Fibroblast of lung (primary cell): Measurements from ENCODE around the gene XXYLT1. TPM values are rescaled to one million over a fixed set of nuclear protein-coding genes. Genes with fewer than 3 reads are reported as not detected.

Experiments used
- DNase-seq, 2 donors: peaks; one replicate each; pipeline versions ENCODE4 v3.0.0 to v3.0.0-alpha.2; 2010; ENCODE audit warnings: low read depth in 2 of 2
- H2AFZ ChIP-seq: 2 replicates; pipeline ENCODE4 v1.5.1; 2012; ENCODE audit warnings: low read length, control low read depth, inconsistent platforms
- H3K27ac ChIP-seq: 2 replicates; pipeline ENCODE4 v1.5.1; 2011; ENCODE audit warnings: low read length, control low read depth; ENCODE audit not compliant: insufficient read depth
- H3K27me3 ChIP-seq: 2 replicates; pipeline ENCODE4 v1.5.1; 2011; ENCODE audit warnings: mild to moderate bottlenecking, low read length; ENCODE audit not compliant: control insufficient read depth, insufficient read depth
- H3K36me3 ChIP-seq: 2 replicates; pipeline ENCODE4 v1.5.1; 2011; ENCODE audit warnings: low read length; ENCODE audit not compliant: control insufficient read depth, insufficient read depth
- H3K4me1 ChIP-seq: 2 replicates; pipeline ENCODE4 v1.5.1; 2011; ENCODE audit warnings: low read length; ENCODE audit not compliant: control insufficient read depth, insufficient read depth; ENCODE audit errors: extremely low read depth
- H3K4me2 ChIP-seq: 2 replicates; pipeline ENCODE4 v1.5.1; 2011; ENCODE audit warnings: low read length, control low read depth; ENCODE audit not compliant: insufficient read depth; ENCODE audit errors: extremely low read depth
- H3K4me3 ChIP-seq, 4 experiments: fragments of 200-600 bp in 1 of 4; sonication (generic) in 1 of 4; replicated peaks in 1 of 4; 2 replicates each; pipeline ENCODE4 v1.5.1; 2011 to 2016; ENCODE audit warnings: low read length in 4 of 4, low read depth in 3 of 4, mild to moderate bottlenecking in 3 of 4, control low read depth in 2 of 4, inconsistent platforms in 1 of 4, mixed read lengths in 1 of 4; ENCODE audit not compliant: insufficient read depth in 1 of 4; ENCODE audit errors: control extremely low read depth in 1 of 4
- H3K79me2 ChIP-seq: 2 replicates; pipeline ENCODE4 v1.5.1; 2012; ENCODE audit warnings: mild to moderate bottlenecking, low read length, inconsistent platforms; ENCODE audit not compliant: control insufficient read depth, insufficient read depth
- H3K9ac ChIP-seq: 2 replicates; pipeline ENCODE4 v1.5.1; 2011; ENCODE audit warnings: mild to moderate bottlenecking, low read length, control low read depth; ENCODE audit not compliant: insufficient read depth
- H3K9me3 ChIP-seq: 2 replicates; pipeline ENCODE4 v1.5.1; 2012; ENCODE audit warnings: low read depth, low read length; ENCODE audit not compliant: control insufficient read depth, insufficient read depth
- H4K20me1 ChIP-seq: 2 replicates; pipeline ENCODE4 v1.5.1; 2011; ENCODE audit warnings: low read length; ENCODE audit not compliant: control insufficient read depth, insufficient read depth; ENCODE audit errors: extremely low read depth
- CTCF ChIP-seq, 2 donors: IDR thresholded peaks in 1 of 2; conservative IDR thresholded peaks in 1 of 2; 1 replicate in 1 of 2; 2 replicates in 1 of 2; pipeline ENCODE4 v1.5.1; 2011 to 2012; ENCODE audit warnings: low read length in 2 of 2, control low read depth in 1 of 2, inconsistent platforms in 1 of 2, low read depth in 1 of 2, mild to moderate bottlenecking in 1 of 2
- EZH2 ChIP-seq: IDR thresholded peaks from 2 replicates; pipeline ENCODE4 v1.5.1; 2012; ENCODE audit warnings: low read length, control low read depth, mild to moderate bottlenecking; ENCODE audit errors: missing control alignments
- polyA plus RNA-seq, 2 donors: library from polyadenylated mRNA; depleted of rRNA in 1 of 2; stranded (reverse) in 1 of 2; unstranded in 1 of 2; fragments of >200 nt; gene quantifications; 2 replicates each; pipeline ENCODE4 v1.2.1, GENCODE V29; 2011 to 2012; ENCODE audit warnings: missing spikeins in 1 of 2
- total RNA-seq: library from RNA; depleted of rRNA; stranded (reverse); fragments of >200 nt; gene quantifications from 2 replicates; pipeline ENCODE4 v1.2.1, GENCODE V29; 2014

Gene XXYLT1
- total and polyA plus RNA-seq, 2 donors (not counting 1 experiment from before 2014, with no cell fraction given): 12.4 to 18.5 TPM

GRCh38 chr3:195060531-195061291 is 210.2 kb downstream of the XXYLT1 start:
- Histone ChIP-seq H3K4me1 (no peaks in the 10 kb centered on the region), H3K4me2 (no peak overlapping the region), H3K36me3 (no peaks in the 10 kb centered on the region), H3K9ac (no peak overlapping the region), H3K9me3 (no peaks in the 10 kb centered on the region), H3K27me3 (no peaks in the 10 kb centered on the region), H3K27ac (no peak overlapping the region), H3K4me3 (no peak overlapping the region), H3K79me2 (no peaks in the 10 kb centered on the region), H2AFZ (no peak overlapping the region), H4K20me1 (no peaks in the 10 kb centered on the region)
- TF ChIP-seq CTCF (conservative IDR thresholded peaks at IDR 0.05 in 1 of 2, IDR thresholded peaks at IDR 0.05 in 1 of 2; ENCODE audit: low read depth in 1 of 2, low read length in 2 of 2) (no peak), EZH2 (no peak)
- no peak for DNase-seq

GRCh38 chr3:195060217-195060481 is 210.8 kb downstream of the XXYLT1 start:
- no peaks in the 10 kb centered on the region for H3K4me1 ChIP-seq
- H3K79me2 ChIP-seq: no peaks in the 10 kb centered on the region
- H4K20me1 ChIP-seq: no peaks in the 10 kb centered on the region
- DNase-seq: no peak
- no peak overlapping the region for H3K27ac ChIP-seq
- TF ChIP-seq EZH2 (no peak), CTCF (conservative IDR thresholded peaks at IDR 0.05 in 1 of 2, IDR thresholded peaks at IDR 0.05 in 1 of 2; ENCODE audit: low read depth in 1 of 2, low read length in 2 of 2) (no peak)
- H3K4me3 ChIP-seq: no peak overlapping the region
- H3K4me2 ChIP-seq: no peak overlapping the region
- H3K9ac ChIP-seq: no peak overlapping the region
- no peaks in the 10 kb centered on the region for H3K9me3 ChIP-seq
- no peaks in the 10 kb centered on the region for H3K27me3 ChIP-seq
- no peaks in the 10 kb centered on the region for H3K36me3 ChIP-seq
- H2AFZ ChIP-seq: no peak overlapping the region

- Histone ChIP-seq H4K20me1 (no peaks in the 10 kb centered on the region), H3K4me3 (no peak overlapping the region), H3K27me3 (no peaks in the 10 kb centered on the region), H3K27ac (no peak overlapping the region), H3K36me3 (no peaks in the 10 kb centered on the region), H3K9me3 (no peaks in the 10 kb centered on the region), H3K4me2 (no peak overlapping the region), H3K9ac (no peak overlapping the region), H3K4me1 (no peaks in the 10 kb centered on the region), H3K79me2 (no peaks in the 10 kb centered on the region), H2AFZ (no peak overlapping the region)
- DNase-seq: no peak
- no peak for TF ChIP-seq CTCF (conservative IDR thresholded peaks at IDR 0.05 in 1 of 2, IDR thresholded peaks at IDR 0.05 in 1 of 2; ENCODE audit: low read depth in 1 of 2, low read length in 2 of 2)
- no peak for TF ChIP-seq EZH2
Observed at GRCh38 chr3:195059471-195060216, 211.3 kb downstream of the XXYLT1 start.
